Measurements from ENCODE around the gene OSCAR. TPM values are rescaled to one million over a fixed set of nuclear protein-coding genes. Genes with fewer than 3 reads are reported as not detected.

Gene OSCAR, protein sequence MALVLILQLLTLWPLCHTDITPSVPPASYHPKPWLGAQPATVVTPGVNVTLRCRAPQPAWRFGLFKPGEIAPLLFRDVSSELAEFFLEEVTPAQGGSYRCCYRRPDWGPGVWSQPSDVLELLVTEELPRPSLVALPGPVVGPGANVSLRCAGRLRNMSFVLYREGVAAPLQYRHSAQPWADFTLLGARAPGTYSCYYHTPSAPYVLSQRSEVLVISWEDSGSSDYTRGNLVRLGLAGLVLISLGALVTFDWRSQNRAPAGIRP
- 0.86 and 2.8 TPM in 2 replicates for total RNA-seq

GRCh38 chr19:54100561-54100960 is at the start of gene OSCAR:
Gene OSCAR (minus strand): TSS chr19:54100803. CDS start chr19:54100792, 11 bp downstream.

GRCh38 chr19:54137699-54138488 is 37.3 kb upstream of the OSCAR start, which contains the start of gene CNOT3:
Gene CNOT3 (plus strand): TSS chr19:54137762. CDS start chr19:54142979, 5,217 bp downstream.

DNA sequence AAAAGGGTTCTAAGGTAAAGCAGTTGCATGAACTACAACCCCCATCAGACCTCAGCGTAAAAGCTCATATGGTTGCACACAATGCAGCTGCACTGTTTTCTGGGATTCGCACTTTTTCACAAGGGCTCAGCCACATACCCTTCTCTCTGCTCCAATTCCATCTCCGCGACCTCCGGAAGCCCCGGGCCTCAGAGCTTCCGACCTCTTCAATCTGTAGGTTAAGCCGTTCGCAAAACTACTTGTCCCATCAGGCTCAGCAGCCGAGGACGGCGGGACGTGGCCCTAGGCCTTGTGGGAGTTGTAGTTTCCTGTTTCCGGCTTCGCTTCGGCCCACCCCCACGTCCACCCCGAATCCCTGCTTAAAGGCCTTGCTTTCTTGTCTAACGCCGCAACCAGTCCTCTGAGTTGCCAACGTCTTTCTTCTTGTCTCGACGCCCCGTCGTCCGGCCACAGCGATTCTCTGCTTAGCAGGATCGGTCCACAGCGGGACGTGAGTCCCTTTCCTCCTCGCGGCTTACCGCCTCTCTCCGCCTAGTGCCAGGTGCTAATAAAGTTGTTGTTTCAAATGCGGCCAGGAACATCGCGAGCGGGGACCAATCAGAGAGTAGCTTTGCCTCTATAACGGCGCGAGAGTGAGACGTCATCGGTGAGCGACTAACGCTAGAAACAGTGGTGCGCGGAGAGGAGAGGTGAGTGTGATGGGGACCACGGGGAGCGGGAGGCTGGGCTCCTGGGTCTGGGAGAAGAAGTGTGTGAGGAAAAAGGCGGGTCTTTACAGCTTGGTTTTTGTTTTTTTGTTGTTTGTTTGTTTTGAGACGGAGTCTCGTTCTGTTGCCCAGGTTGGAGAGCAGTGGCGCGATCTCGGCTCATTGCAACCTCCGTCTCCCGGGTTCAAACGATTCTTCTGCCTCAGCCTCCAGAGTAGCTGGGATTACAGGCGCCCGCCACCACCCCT is 14.8 kb upstream of the OSCAR start, which contains the start of the genes PRPF31 and TFPT:
TSS of gene PRPF31 (plus strand) at position 646 of the 955 bp plus-strand sequence. CDS start 2,525 bp downstream, outside the sequence.
TSS of gene TFPT (minus strand) at position 549 of the 955 bp plus-strand sequence. CDS start at position 161, 388 bp downstream.

DNA sequence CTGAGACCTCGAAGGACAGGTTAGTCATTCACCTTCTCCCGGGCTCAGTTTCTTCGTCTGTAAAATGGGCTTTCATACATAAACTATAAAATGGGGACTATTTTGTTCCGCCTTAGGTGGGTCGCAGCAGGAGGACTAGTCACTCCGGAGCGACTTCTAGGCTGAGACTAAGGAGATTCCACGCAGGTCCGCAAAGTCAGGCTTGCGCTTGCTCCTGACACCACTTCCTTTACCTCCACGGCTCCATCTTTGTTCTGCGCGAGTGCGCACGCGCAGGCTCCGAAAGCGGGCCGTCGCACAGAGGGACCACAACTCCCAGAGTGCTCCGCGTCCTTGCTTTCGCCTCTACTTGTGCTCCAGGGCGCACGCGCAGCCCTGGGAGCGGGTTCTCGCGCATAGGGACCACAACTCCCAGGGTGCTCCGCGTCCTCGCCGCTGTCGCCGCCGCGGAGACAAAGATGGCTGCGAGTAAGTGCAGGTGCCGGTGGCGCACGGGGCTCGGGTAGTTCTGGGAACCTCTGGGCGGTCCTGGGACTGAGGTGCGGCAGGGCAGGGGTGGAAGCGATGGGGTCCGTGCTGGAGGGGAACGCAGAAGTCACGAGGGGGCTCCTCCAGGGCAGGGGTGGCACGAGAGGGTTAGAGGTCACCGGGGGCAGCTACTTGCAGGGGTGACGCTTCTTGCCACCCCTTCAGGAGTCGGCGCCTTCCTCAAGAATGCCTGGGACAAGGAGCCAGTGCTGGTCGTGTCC is 2.0 kb upstream of the OSCAR start, which contains the start of gene NDUFA3:
TSS of gene NDUFA3 (plus strand) at position 435 of the 749 bp plus-strand sequence. CDS start at position 459, 24 bp downstream.

GRCh38 chr19:54081032-54081431 is 19.6 kb downstream of the OSCAR start, which contains the start of gene TARM1:
Gene TARM1 (minus strand): TSS chr19:54081365. CDS start chr19:54081340, 25 bp downstream.

DNA sequence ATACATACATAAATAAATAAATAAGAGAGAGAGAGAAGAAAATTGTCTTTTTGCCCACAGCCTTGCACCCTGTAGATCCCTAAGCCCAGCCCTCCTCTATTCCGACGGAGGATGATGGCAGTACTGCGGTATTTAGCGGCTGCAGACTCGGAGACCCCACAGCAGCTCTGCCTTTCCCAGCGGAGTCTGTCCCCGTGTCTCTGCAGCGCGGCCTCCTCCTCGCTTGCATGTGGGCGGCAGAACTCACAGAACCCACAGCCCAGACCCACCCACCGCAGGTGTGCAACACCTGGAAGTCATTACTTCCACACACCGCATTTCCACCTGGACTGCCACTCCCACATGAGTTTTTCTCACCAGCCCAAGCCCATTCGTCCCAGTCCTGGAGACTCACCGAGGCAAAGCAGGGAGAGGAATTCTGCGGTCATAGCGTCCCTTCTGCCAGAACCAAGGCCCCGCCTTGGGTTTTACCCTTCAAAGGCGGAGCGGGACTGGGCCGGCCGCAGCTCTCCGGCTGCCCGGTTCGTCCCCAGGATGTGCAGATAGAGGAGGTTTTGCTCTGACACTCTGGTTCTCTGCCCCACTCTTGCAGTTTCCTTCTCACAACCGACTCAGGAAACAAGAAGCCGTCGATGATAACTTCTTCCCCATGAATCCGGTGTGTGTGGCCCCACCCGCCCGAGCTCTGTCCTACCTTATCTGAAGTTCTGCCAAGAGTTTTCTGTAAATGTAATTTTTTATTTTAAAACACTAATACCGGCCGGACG is 37.1 kb downstream of the OSCAR start, which contains the start of gene VSTM1:
TSS of gene VSTM1 (minus strand) at position 548 of the 767 bp plus-strand sequence. CDS start at position 428, 120 bp downstream.

Other genes starting within 250 kb of the OSCAR start
- gene MYADM, start 232.9 kb downstream of the OSCAR start, total RNA-seq: 36.5 and 94.9 TPM in 2 replicates
- gene PRKCG, start 218.6 kb downstream of the OSCAR start, total RNA-seq: 0.14 TPM in 1 of 2 replicates, not detected in the other
- 4.4 and 4.7 TPM in 2 replicates for gene CACNG7, start 191.5 kb downstream of the OSCAR start, total RNA-seq
- gene CACNG8, start 137.9 kb downstream of the OSCAR start, total RNA-seq: 0.43 and 0.66 TPM in 2 replicates
- 3.7 and 4.0 TPM in 2 replicates for gene CACNG6, start 109.2 kb downstream of the OSCAR start, total RNA-seq
- not detected in 2 replicates for gene VSTM1, start 36.9 kb downstream of the OSCAR start, total RNA-seq
- not detected in 2 replicates for gene TARM1, start 19.4 kb downstream of the OSCAR start, total RNA-seq
- gene NDUFA3, start 2.1 kb upstream of the OSCAR start, total RNA-seq: 7.0 and 12.9 TPM in 2 replicates
- 15.2 and 21.9 TPM in 2 replicates for gene TFPT, start 14.9 kb upstream of the OSCAR start, total RNA-seq
- 53.8 and 69.1 TPM in 2 replicates for gene PRPF31, start 15.0 kb upstream of the OSCAR start, total RNA-seq
- gene CNOT3, start 37.0 kb upstream of the OSCAR start, total RNA-seq: 11.9 and 28.7 TPM in 2 replicates
- 3.3 and 8.1 TPM in 2 replicates for gene LENG1, start 58.9 kb upstream of the OSCAR start, total RNA-seq
- not detected in 2 replicates for gene TMC4, start 72.4 kb upstream of the OSCAR start, total RNA-seq
- 64.3 and 77.5 TPM in 2 replicates for gene MBOAT7, start 88.8 kb upstream of the OSCAR start, total RNA-seq
- 78.5 and 93.9 TPM in 2 replicates for gene TSEN34, start 90.5 kb upstream of the OSCAR start, total RNA-seq
- gene RPS9, start 100.1 kb upstream of the OSCAR start, total RNA-seq: 1,175 and 2,475 TPM in 2 replicates
- gene LILRB3, start 122.2 kb upstream of the OSCAR start, total RNA-seq: not detected in 2 replicates
- gene LILRA6, start 142.0 kb upstream of the OSCAR start, total RNA-seq: not detected in 2 replicates
- not detected in 2 replicates for gene LILRB5, start 156.5 kb upstream of the OSCAR start, total RNA-seq
- gene LILRB2, start 180.3 kb upstream of the OSCAR start, total RNA-seq: not detected in 2 replicates
- gene LILRA5, start 212.4 kb upstream of the OSCAR start, total RNA-seq: not detected in 2 replicates
- not detected in 2 replicates for gene LILRA4, start 238.4 kb upstream of the OSCAR start, total RNA-seq

Data from placental pericyte (primary cell).